Brain microvascular endothelial cell (primary cell): Measurements from ENCODE around the gene TBC1D10A.

Experiments used
- DNase-seq: peaks from one replicate; pipeline ENCODE4 v3.0.0-alpha.2; 2020
- H3K27ac ChIP-seq: fragments of 250-450 bp; sonication (Bioruptor Pico); 2 replicates; pipeline ENCODE4 v1.5.1; 2020; ENCODE audit warnings: mild to moderate bottlenecking, moderate library complexity
- H3K27me3 ChIP-seq: fragments of 250-450 bp; sonication (Bioruptor Pico); replicated peaks from 2 replicates; pipeline ENCODE4 v1.5.1; 2020; ENCODE audit warnings: mild to moderate bottlenecking
- H3K36me3 ChIP-seq: fragments of 250-450 bp; sonication (Bioruptor Pico); replicated peaks from 2 replicates; pipeline ENCODE4 v1.5.1; 2020; ENCODE audit warnings: mild to moderate bottlenecking
- H3K4me3 ChIP-seq: 2 replicates; pipeline ENCODE4 v1.5.1; 2011; ENCODE audit warnings: low read depth, mild to moderate bottlenecking, control low read depth, low read length, moderate library complexity
- CTCF ChIP-seq: IDR thresholded peaks from 2 replicates; pipeline ENCODE4 v1.5.1; 2011; ENCODE audit warnings: low read depth, mild to moderate bottlenecking, moderate library complexity, low read length, control low read depth, inconsistent platforms; ENCODE audit errors: missing control alignments
- in situ Hi-C: cut with HindIII; loops from 2 replicates; pipeline ENCODE4 v1.10.0; 2017; ENCODE audit warnings: low sequenced_read_pairs, low pct_ligation_motif_present

The TBC1D10A gene

GRCh38 chr22:30292069-30292970, 34.4 kb downstream of the TBC1D10A start:
- TF ChIP-seq CTCF, result no peak
- Histone ChIP-seq H3K36me3 (peaks cover 52% of the 10 kb centered on the region), H3K27me3 (no peaks in the 10 kb centered on the region), H3K4me3 (no peak overlapping the region), H3K27ac (no peak overlapping the region)
- DNase-seq, result no peak
- in situ Hi-C loops, result no loop called here

DNA sequence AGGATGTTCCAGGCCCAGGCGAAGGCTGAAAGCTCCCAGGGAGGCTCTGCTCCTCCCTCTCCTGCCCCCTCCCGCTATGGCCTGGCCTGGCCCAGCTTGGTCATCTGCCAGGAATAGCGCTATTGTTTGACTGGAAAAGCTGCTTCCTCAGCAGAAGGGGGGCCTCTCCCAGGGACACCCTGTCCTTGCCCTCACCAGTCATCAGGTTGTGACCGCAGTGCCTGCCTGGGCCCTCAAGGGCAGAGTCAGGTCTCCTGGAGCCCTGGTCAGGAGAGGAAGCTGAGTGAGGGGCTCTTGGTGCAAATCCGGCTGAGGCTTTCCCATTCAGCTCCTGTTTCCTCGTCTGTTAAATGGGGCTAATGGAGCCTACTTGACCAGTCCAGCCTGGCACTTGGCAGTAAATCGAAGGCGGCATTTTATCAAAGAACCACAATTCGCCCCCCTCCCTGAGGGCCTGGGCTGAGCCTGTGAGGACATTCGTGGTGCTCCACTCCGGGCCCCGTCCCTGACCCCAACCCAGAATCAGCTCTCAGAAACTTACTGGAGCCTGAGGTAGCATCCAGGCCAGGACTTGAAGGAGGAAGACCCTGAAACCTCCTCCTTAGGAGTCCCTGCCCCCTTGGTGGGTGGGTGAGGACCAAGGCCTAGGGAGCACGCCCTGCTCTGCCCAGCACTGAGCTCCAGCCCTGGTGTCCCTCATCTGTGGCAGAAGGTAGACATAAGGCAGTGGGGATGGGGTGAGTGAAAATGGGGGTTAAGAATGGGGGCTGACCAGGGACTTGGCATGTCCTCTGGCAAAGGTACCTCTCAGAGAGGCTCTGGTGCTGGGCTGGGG, 35.5 kb downstream of the TBC1D10A start:
- in situ Hi-C loops, result no loop called here
- Histone ChIP-seq H3K27me3 (no peaks in the 10 kb centered on the region), H3K27ac (no peak overlapping the region), H3K36me3 (peaks cover 42% of the 10 kb centered on the region), H3K4me3 (no peak overlapping the region)
- TF ChIP-seq CTCF, result no peak
- DNase-seq, result peak; percentile 44

GRCh38 chr22:30290342-30291057, 36.2 kb downstream of the TBC1D10A start:
- no peak for TF ChIP-seq CTCF
- Histone ChIP-seq H3K27me3 (no peaks in the 10 kb centered on the region), H3K4me3 (no peak overlapping the region), H3K36me3 (peaks cover 34% of the 10 kb centered on the region), H3K27ac (no peak overlapping the region)
- in situ Hi-C loops, result no loop called here
- peak; percentile 56 for DNase-seq

DNA sequence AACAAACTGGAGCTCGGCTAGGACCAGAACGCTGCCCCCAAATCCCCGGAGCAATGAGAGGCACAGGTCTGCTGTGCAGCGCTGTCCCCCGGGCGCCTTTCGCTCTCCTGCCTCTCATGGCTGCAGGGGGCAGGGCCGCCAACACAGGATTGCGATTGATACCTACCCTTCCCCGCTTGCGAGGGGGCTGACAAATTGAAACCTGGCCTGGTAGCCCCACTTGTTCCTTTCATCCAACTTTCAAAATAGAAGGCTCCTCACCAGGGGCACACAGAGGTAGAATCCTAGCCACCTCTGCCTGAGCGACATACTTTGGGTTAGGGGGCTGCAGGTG, 36.8 kb downstream of the TBC1D10A start:
- peaks cover 29% of the 10 kb centered on the region for H3K36me3 ChIP-seq
- DNase-seq, result no peak
- no peak for TF ChIP-seq CTCF
- H3K27me3 ChIP-seq, result no peaks in the 10 kb centered on the region
- in situ Hi-C loops, result no loop called here
- H3K27ac ChIP-seq, result no peak overlapping the region
- peak overlapping the region; percentile 46 for H3K4me3 ChIP-seq

DNA sequence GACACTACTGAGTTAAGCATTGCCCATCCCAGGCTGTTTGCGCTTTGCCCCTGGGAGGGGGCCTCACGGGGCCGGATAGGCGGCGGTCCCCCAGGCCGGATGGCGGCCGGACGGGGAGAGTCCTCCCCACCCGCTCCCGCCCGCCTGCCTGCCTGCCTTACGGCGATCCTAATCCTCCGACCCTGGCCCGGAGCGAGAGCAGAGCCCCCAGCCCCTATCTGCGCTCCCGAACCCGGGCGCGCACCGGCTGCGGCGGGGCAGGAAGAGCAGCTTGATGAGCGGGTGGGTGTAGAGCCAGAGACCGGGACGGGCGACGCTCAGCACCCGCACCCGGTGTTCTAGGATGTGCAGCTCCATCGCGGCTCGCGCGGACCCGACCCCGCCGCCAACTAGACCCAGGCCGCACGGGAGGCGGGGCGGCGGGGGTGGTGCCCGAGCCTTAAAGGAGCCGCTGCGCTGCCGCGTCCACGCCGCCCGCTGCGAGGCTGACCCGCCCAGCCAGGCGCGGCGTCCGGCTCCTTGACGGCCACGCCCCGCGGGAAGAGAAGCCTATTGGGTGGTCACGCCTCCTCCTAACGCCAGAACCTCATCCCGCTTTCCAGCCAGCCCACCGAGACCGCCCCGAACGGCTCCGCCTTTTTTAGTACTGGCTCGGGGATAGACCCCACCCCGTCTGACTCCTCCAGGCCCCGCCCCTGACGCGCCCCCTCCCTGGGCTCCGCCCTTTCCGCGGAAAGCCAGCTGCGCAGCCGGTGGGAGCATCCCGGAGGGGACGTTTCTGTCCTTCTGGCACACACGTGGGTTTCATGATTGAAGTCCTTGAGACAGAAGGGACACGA, 37.4 kb downstream of the TBC1D10A start, which contains the start of gene CASTOR1:
Gene CASTOR1 (minus strand): TSS at position 365 of the 839 bp plus-strand sequence. CDS start 8 bp downstream, at position 357.
- H3K36me3 ChIP-seq, result peaks cover 25% of the 10 kb centered on the region
- in situ Hi-C loops, result no loop called here
- DNase-seq, result peak; percentile 98

More for the DNA sequence above, 37.4 kb downstream of the TBC1D10A start, which contains the start of gene CASTOR1:
- H3K27ac ChIP-seq, result peak within 1 kb of the TSS; percentile 21
- peak within 1 kb of the TSS; percentile 73 for H3K4me3 ChIP-seq
- TF ChIP-seq CTCF, result no peak
- H3K27me3 ChIP-seq, result no peaks in the 10 kb centered on the region
